Naive thymus-derived CD8-positive, alpha-beta T cell (primary cell): ENCODE results near the gene AFAP1L1. TPM values are rescaled to one million over a fixed set of nuclear protein-coding genes. Genes with fewer than 3 reads are reported as not detected.

ENCODE experiments used
- ATAC-seq, 2 donors: fragments of 150-1000 bp; cut with Tn5 transposase in 1 of 2; sonication (Bioruptor Pico), chemical (Tn5 transposase) in 1 of 2; 1 replicate in 1 of 2; 2 replicates in 1 of 2; pipeline ENCODE4 v1.10.0; 2021; ENCODE audit warnings: mild to moderate bottlenecking in 2 of 2, moderate library complexity in 2 of 2
- POLR2A ChIA-PET: fragments of 350-600 bp; sonication (Branson Sonifier 250); formaldehyde crosslinking; loops from one replicate; lab custom pipeline; 2021; ENCODE audit warnings: antibody characterized with exemption; lab: Charles Lee
- DNase-seq, 10 donors: peaks; one replicate each; pipeline versions ENCODE4 v3.0.0 to v3.0.0-alpha.2; 2020 to 2022
- H3K27ac Mint-ChIP-seq, 10 donors: one replicate each; pipeline ENCODE4 v1.8.0; 2020 to 2022; ENCODE audit warnings: mild to moderate bottlenecking in 10 of 10, mixed read lengths in 10 of 10, moderate library complexity in 4 of 10, inconsistent platforms in 1 of 10
- H3K27me3 Mint-ChIP-seq, 5 donors: one replicate each; pipeline ENCODE4 v1.8.0; 2021 to 2022; ENCODE audit warnings: mixed read lengths in 5 of 5
- H3K36me3 Mint-ChIP-seq, 3 donors: one replicate each; pipeline ENCODE4 v1.8.0; 2020 to 2022; ENCODE audit warnings: mixed read lengths in 3 of 3, mild to moderate bottlenecking in 2 of 3, inconsistent platforms in 1 of 3
- H3K4me1 Mint-ChIP-seq, 4 donors: one replicate each; pipeline ENCODE4 v1.8.0; 2021 to 2022; ENCODE audit warnings: mixed read lengths in 4 of 4
- H3K4me3 Mint-ChIP-seq, 10 donors: one replicate each; pipeline ENCODE4 v1.8.0; 2020 to 2022; ENCODE audit warnings: mild to moderate bottlenecking in 10 of 10, mixed read lengths in 10 of 10, moderate library complexity in 6 of 10, inconsistent platforms in 1 of 10
- H3K9me3 Mint-ChIP-seq, 9 donors: one replicate each; pipeline ENCODE4 v1.8.0; 2020 to 2022; ENCODE audit warnings: mixed read lengths in 9 of 9, mild to moderate bottlenecking in 3 of 9, inconsistent platforms in 1 of 9, moderate library complexity in 1 of 9
- polyA plus RNA-seq, 3 donors: library from polyadenylated mRNA; unstranded; fragments of 300-500 nt; fragmentation: Illumina TruSeq; gene quantifications; one replicate each; pipeline ENCODE4 v1.2.3, GENCODE V29; 2021
- total RNA-seq, 8 experiments: library from RNA in 2 of 8; stranded (reverse) in 2 of 8; gene quantifications; one replicate each; pipeline ENCODE4 v1.2.3 and lab custom pipeline; 2021 to 2026

Gene AFAP1L1
- total and polyA plus RNA-seq, 5 experiments from 2014 or later: 0.13 to 1.2 (median 0.56) TPM

DNA sequence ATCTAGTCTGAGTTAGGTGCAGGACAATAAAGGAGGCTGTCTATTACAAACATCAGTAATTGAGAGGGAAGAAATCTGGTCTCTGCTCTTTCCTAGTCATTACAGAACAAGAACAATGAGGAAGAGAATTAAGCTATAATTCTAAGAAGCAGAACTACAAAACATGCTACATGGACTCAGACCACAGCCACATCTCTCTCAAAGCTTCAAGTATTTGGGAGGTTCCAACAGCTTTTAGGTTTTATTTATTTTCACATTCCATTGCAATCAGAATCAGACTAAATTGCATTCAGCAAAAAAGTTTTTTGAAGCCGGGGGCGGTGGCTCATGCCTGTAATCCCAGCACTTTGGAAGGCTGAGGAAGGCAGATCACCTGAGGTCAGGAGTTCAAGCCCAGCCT is 72.5 kb downstream of the AFAP1L1 start:
- Mint-ChIP-seq H3K4me1 (peaks cover 31 to 54% (median 49%) of the 10 kb centered on the region in 4 donors), H3K4me3 (peak overlapping the region; percentile 2 to 96 (median 50)), H3K36me3 (peaks cover 6 to 19% (median 10%) of the 10 kb centered on the region in 3 donors), H3K9me3 (peaks cover 0 to 2% (median 0%) of the 10 kb centered on the region in 9 donors), H3K27ac (peak overlapping the region; percentile 86 to 99 (median 95)), H3K27me3 (no peaks in the 10 kb centered on the region)
- ATAC-seq (peak in 1 of 2 donors; percentile 18), DNase-seq (peak in 1 of 10 donors; percentile 21)
- POLR2A ChIA-PET: interaction anchor here (1.0 to 9.4 kb wide), 9 partner anchors 9 to 657 kb away, joined by 3 to 176 read pairs (median 5); partner anchors contain the start of genes CSNK1A1, HMGXB3, IL17B and PCYOX1L

GRCh38 chr5:149345147-149345891 is 73.7 kb downstream of the AFAP1L1 start, which contains the start of gene GRPEL2:
Gene GRPEL2 (plus strand): TSS chr5:149345499. CDS start chr5:149345540, 41 bp downstream.
- H3K4me3 Mint-ChIP-seq: peak within 1 kb of the TSS; percentile 85 to 98 (median 96)
- peaks cover 11 to 31% (median 21%) of the 10 kb centered on the region in 3 donors for H3K36me3 Mint-ChIP-seq
- POLR2A ChIA-PET: interaction anchor here (0.8 to 9.4 kb wide), 16 partner anchors 12 to 1869 kb away, joined by 3 to 176 read pairs (median 4); partner anchors contain the start of genes CSNK1A1, HMGXB3, IL17B and PCYOX1L
- peaks cover 0 to 2% (median 0%) of the 10 kb centered on the region in 9 donors for H3K9me3 Mint-ChIP-seq
- peaks cover 34 to 64% (median 61%) of the 10 kb centered on the region in 4 donors for H3K4me1 Mint-ChIP-seq
- peak within 1 kb of the TSS; percentile 86 to 99 (median 95) for H3K27ac Mint-ChIP-seq
- ATAC-seq (peak; percentile 69 to 74), DNase-seq (peak; percentile 67 to 93 (median 80))
- no peaks in the 10 kb centered on the region for H3K27me3 Mint-ChIP-seq

DNA sequence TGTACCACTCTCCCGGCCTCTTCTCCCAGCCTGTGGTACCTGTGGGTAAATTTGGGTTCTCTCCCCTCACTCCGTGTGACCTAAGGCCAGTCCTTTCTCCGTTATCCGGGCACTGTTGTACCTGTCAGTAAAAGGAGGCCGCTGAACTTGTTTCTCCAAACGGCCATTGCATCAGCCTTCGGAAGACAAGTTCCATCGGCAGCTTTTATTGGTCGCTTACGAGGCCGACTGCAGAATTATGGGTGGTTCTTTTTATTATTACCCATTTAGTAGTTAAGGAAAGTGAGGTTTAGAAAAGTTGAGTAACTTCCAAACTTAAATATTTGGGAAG is 74.2 kb downstream of the AFAP1L1 start:
- Mint-ChIP-seq H3K9me3 (peaks cover 0 to 2% (median 0%) of the 10 kb centered on the region in 9 donors), H3K4me1 (peaks cover 37 to 69% (median 66%) of the 10 kb centered on the region in 4 donors), H3K27ac (peak overlapping the region; percentile 86 to 99 (median 95)), H3K27me3 (no peaks in the 10 kb centered on the region), H3K36me3 (peaks cover 11 to 36% (median 27%) of the 10 kb centered on the region in 3 donors), H3K4me3 (peak overlapping the region; percentile 85 to 98 (median 96))
- no peak for DNase-seq
- POLR2A ChIA-PET: interaction anchor here (0.6 to 9.4 kb wide), 9 partner anchors 8 to 1868 kb away, joined by 3 to 176 read pairs (median 5); partner anchors contain the start of genes CSNK1A1 and PCYOX1L
- ATAC-seq: peak in 1 of 2 donors; percentile 3

GRCh38 chr5:149348518-149348917 is 76.9 kb downstream of the AFAP1L1 start:
- Mint-ChIP-seq H3K27me3 (no peaks in the 10 kb centered on the region), H3K36me3 (peaks cover 11 to 61% (median 48%) of the 10 kb centered on the region in 3 donors), H3K4me3 (peak overlapping the region; percentile 64 to 98 (median 82)), H3K9me3 (peaks cover 0 to 2% (median 0%) of the 10 kb centered on the region in 9 donors), H3K4me1 (peaks cover 38 to 91% (median 80%) of the 10 kb centered on the region in 4 donors), H3K27ac (peak overlapping the region; percentile 88 to 98 (median 93))
- peak; percentile 53 to 64 for ATAC-seq
- DNase-seq: peak in 4 of 10 donors; percentile 27 to 64 (median 53)
- POLR2A ChIA-PET: interaction anchor here (1.1 to 9.4 kb wide), 3 partner anchors 9 to 19 kb away, joined by 3 to 176 read pairs (median 35); partner anchors contain the start of gene PCYOX1L

- peaks cover 0 to 2% (median 0%) of the 10 kb centered on the region in 9 donors for H3K9me3 Mint-ChIP-seq
- DNase-seq (no peak), ATAC-seq (no peak)
- peaks cover 11 to 68% (median 51%) of the 10 kb centered on the region in 3 donors for H3K36me3 Mint-ChIP-seq
- H3K4me1 Mint-ChIP-seq: peaks cover 33 to 88% (median 78%) of the 10 kb centered on the region in 4 donors
- POLR2A ChIA-PET: interaction anchor here (0.6 to 9.4 kb wide), 4 partner anchors 8 to 32 kb away, joined by 3 to 176 read pairs (median 20); partner anchors contain the start of gene PCYOX1L
- no peaks in the 10 kb centered on the region for H3K27me3 Mint-ChIP-seq
- H3K27ac Mint-ChIP-seq: peak overlapping the region; percentile 88 to 98 (median 93)
- peak overlapping the region in 9 of 10 donors; percentile 64 to 98 (median 81) for H3K4me3 Mint-ChIP-seq
These were observed 77.7 kb downstream of the AFAP1L1 start for GRCh38 chr5:149349382-149349781.

DNA sequence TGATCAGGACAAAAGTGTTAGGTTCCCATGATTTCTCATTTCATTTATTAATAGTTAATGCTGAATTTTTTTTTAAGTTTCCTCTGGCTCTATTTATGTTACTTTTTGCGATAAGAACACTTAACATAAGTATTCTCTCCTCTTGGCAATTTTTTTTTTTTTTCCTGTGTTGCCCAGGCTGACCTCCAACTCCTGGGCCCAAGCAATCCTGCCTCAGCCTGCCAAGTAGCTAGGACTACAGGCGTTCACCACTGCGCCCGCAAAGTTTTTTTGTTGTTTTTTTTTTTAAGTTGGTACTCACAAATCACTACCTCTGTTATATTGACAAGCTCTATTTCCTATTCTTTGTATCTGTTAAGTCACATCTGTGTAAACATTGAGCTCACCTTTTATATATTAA is 80.5 kb downstream of the AFAP1L1 start:
- peak overlapping the region in 1 of 10 donors; percentile 28 for H3K4me3 Mint-ChIP-seq
- no peaks in the 10 kb centered on the region for H3K27me3 Mint-ChIP-seq
- H3K4me1 Mint-ChIP-seq: peaks cover 27 to 80% (median 74%) of the 10 kb centered on the region in 4 donors
- ATAC-seq (no peak), DNase-seq (no peak)
- H3K9me3 Mint-ChIP-seq: peaks cover 0 to 2% (median 0%) of the 10 kb centered on the region in 9 donors
- H3K27ac Mint-ChIP-seq: peak overlapping the region in 4 of 10 donors; percentile 39 to 78 (median 61)
- peaks cover 17 to 79% (median 56%) of the 10 kb centered on the region in 3 donors for H3K36me3 Mint-ChIP-seq
- POLR2A ChIA-PET: no interaction called here

GRCh38 chr5:149353911-149354310 is 82.3 kb downstream of the AFAP1L1 start:
- POLR2A ChIA-PET: interaction anchor here (0.9 to 9.1 kb wide), 3 partner anchors 8 to 20 kb away, joined by 3 to 176 read pairs (median 7); partner anchors contain the start of gene GRPEL2
- DNase-seq: no peak
- H3K27ac Mint-ChIP-seq: peak overlapping the region in 6 of 10 donors; percentile 49 to 85 (median 71)
- no peak for ATAC-seq
- H3K27me3 Mint-ChIP-seq: no peaks in the 10 kb centered on the region
- H3K9me3 Mint-ChIP-seq: no peaks in the 10 kb centered on the region
- peaks cover 10 to 66% (median 48%) of the 10 kb centered on the region in 3 donors for H3K36me3 Mint-ChIP-seq
- peaks cover 28 to 76% (median 71%) of the 10 kb centered on the region in 4 donors for H3K4me1 Mint-ChIP-seq
- no peak overlapping the region for H3K4me3 Mint-ChIP-seq

- peaks cover 5 to 49% (median 31%) of the 10 kb centered on the region in 3 donors for H3K36me3 Mint-ChIP-seq
- ATAC-seq (no peak), DNase-seq (no peak)
- H3K4me1 Mint-ChIP-seq: peaks cover 37 to 76% (median 72%) of the 10 kb centered on the region in 4 donors
- POLR2A ChIA-PET: interaction anchor here (9.1 kb wide), 1 partner anchor 10 kb away, joined by 176 read pairs; the partner anchor contains the start of gene GRPEL2
- no peak overlapping the region for H3K4me3 Mint-ChIP-seq
- peak overlapping the region in 7 of 10 donors; percentile 3 to 83 (median 48) for H3K27ac Mint-ChIP-seq
- H3K9me3 Mint-ChIP-seq: no peaks in the 10 kb centered on the region
- H3K27me3 Mint-ChIP-seq: no peaks in the 10 kb centered on the region
These were observed 84.0 kb downstream of the AFAP1L1 start for GRCh38 chr5:149355688-149356087.

- H3K9me3 Mint-ChIP-seq: no peaks in the 10 kb centered on the region
- H3K4me1 Mint-ChIP-seq: peaks cover 38 to 76% (median 74%) of the 10 kb centered on the region in 4 donors
- H3K36me3 Mint-ChIP-seq: peaks cover 5 to 42% (median 25%) of the 10 kb centered on the region in 3 donors
- DNase-seq (no peak), ATAC-seq (no peak)
- H3K27ac Mint-ChIP-seq: peak overlapping the region in 4 of 10 donors; percentile 32 to 83 (median 66)
- H3K4me3 Mint-ChIP-seq: peak overlapping the region in 2 of 10 donors; percentile 16 to 32
- H3K27me3 Mint-ChIP-seq: no peaks in the 10 kb centered on the region
- POLR2A ChIA-PET: interaction anchor here (9.1 kb wide), 1 partner anchor 11 kb away, joined by 176 read pairs; the partner anchor contains the start of gene GRPEL2
These were observed 84.7 kb downstream of the AFAP1L1 start for GRCh38 chr5:149356391-149356790.

- POLR2A ChIA-PET: interaction anchor here (0.5 to 9.1 kb wide), 8 partner anchors 8 to 1426 kb away, joined by 3 to 176 read pairs (median 6); partner anchors contain the start of genes CSNK1A1 and GRPEL2
- Mint-ChIP-seq H3K4me1 (peaks cover 37 to 73% (median 66%) of the 10 kb centered on the region in 4 donors), H3K36me3 (peaks cover 5 to 30% (median 12%) of the 10 kb centered on the region in 3 donors), H3K27me3 (no peaks in the 10 kb centered on the region), H3K27ac (peak within 1 kb of the TSS; percentile 86 to 97 (median 94)), H3K4me3 (peak within 1 kb of the TSS; percentile 90 to 96 (median 94)), H3K9me3 (no peaks in the 10 kb centered on the region)
- DNase-seq (peak; percentile 90 to 96 (median 94)), ATAC-seq (peak; percentile 97 to 98)
These were observed 86.0 kb downstream of the AFAP1L1 start, which contains the start of gene PCYOX1L for GRCh38 chr5:149357370-149358293. Gene PCYOX1L (plus strand): TSS chr5:149358046. CDS start chr5:149358069, 23 bp downstream.

GRCh38 chr5:149358294-149358651 is 86.6 kb downstream of the AFAP1L1 start:
- Mint-ChIP-seq H3K36me3 (peaks cover 5 to 27% (median 11%) of the 10 kb centered on the region in 3 donors), H3K27ac (peak overlapping the region; percentile 86 to 97 (median 94)), H3K27me3 (no peaks in the 10 kb centered on the region), H3K9me3 (no peaks in the 10 kb centered on the region), H3K4me1 (peaks cover 42 to 78% (median 66%) of the 10 kb centered on the region in 4 donors), H3K4me3 (peak overlapping the region; percentile 90 to 96 (median 94))
- POLR2A ChIA-PET: interaction anchor here (0.5 to 9.1 kb wide), 8 partner anchors 8 to 1052 kb away, joined by 3 to 176 read pairs (median 6); partner anchors contain the start of genes CSNK1A1 and GRPEL2
- DNase-seq: peak in 9 of 10 donors; percentile 10 to 44 (median 26)
- peak; percentile 34 to 38 for ATAC-seq
